HepG2 (cell line): ENCODE data around the gene EIF2AK2. TPM values are rescaled to one million over a fixed set of nuclear protein-coding genes. Genes with fewer than 3 reads are reported as not detected.

Experiments used
- CBX1 ChIP-seq: IDR thresholded peaks from one replicate; pipeline ENCODE4 v1.6.1; 2016; ENCODE audit warnings: antibody characterized with exemption, low read depth
- FIP1L1 ChIP-seq: fragments of 200-400 bp; formaldehyde crosslinking; IDR thresholded peaks from 2 replicates; pipeline ENCODE4 v1.6.1; 2018; ENCODE audit warnings: low read depth, mild to moderate bottlenecking, low read length, moderate library complexity, borderline replicate concordance; ENCODE audit not compliant: insufficient read depth
- HOXA5 ChIP-seq: sonication (generic); formaldehyde crosslinking; IDR thresholded peaks from 2 replicates; pipeline ENCODE4 v1.4.0; 2020; ENCODE audit warnings: missing genetic modification reagents
- ISL2 ChIP-seq: sonication (generic); formaldehyde crosslinking; IDR thresholded peaks from 2 replicates; pipeline ENCODE4 v1.5.0; 2020; ENCODE audit warnings: missing genetic modification reagents
- KLF13 ChIP-seq: sonication (generic); formaldehyde crosslinking; IDR thresholded peaks from 2 replicates; pipeline ENCODE4 v1.4.0; 2020; ENCODE audit warnings: mild to moderate bottlenecking, missing genetic modification reagents
- POGZ ChIP-seq: sonication (generic); formaldehyde crosslinking; IDR thresholded peaks from 2 replicates; pipeline ENCODE4 v1.4.0; 2020; ENCODE audit warnings: mild to moderate bottlenecking, missing genetic modification reagents
- POLR2G ChIP-seq: fragments of 200-400 bp; formaldehyde crosslinking; IDR thresholded peaks from 2 replicates; pipeline ENCODE4 v1.6.1; 2018; ENCODE audit warnings: mild to moderate bottlenecking, low read depth, low read length, moderate library complexity
- SATB2 ChIP-seq: sonication (generic); formaldehyde crosslinking; IDR thresholded peaks from 2 replicates; pipeline ENCODE4 v1.5.0; 2020; ENCODE audit warnings: missing genetic modification reagents
- ZMYM3 ChIP-seq: sonication (generic); formaldehyde crosslinking; IDR thresholded peaks from 2 replicates; pipeline ENCODE4 v1.5.1; 2020; ENCODE audit warnings: mild to moderate bottlenecking, missing genetic modification reagents
- ZNF253 ChIP-seq: sonication (generic); formaldehyde crosslinking; IDR thresholded peaks from 2 replicates; pipeline ENCODE4 v1.8.0; 2022; ENCODE audit warnings: mild to moderate bottlenecking, missing genetic modification reagents, borderline replicate concordance
- ZNF788 ChIP-seq: sonication (generic); formaldehyde crosslinking; IDR thresholded peaks from 2 replicates; pipeline ENCODE4 v1.5.0; 2020; ENCODE audit warnings: mild to moderate bottlenecking, missing genetic modification reagents, borderline replicate concordance
- polyA plus RNA-seq, 8 experiments: library from polyadenylated mRNA; depleted of rRNA in 3 of 8; stranded (reverse) in 7 of 8; unstranded in 1 of 8; fragments of >200 nt; fragmentation: Illumina TruSeq in 4 of 8; extraction: Trizol in 4 of 8; gene quantifications; 2 replicates each; pipeline versions ENCODE4 v1.2.1 to v1.2.3, GENCODE V29; 2011 to 2016; ENCODE audit warnings: low read depth in 4 of 8, missing spikeins in 1 of 8, mixed read lengths in 1 of 8; ENCODE audit not compliant: insufficient read depth in 1 of 8
- total RNA-seq, 5 experiments: library from RNA; depleted of rRNA; stranded (reverse); fragments of >200 nt; fragmentation: Illumina TruSeq; extraction: Trizol; gene quantifications; 2 replicates each; pipeline ENCODE4 v1.2.3, GENCODE V29; 2016; ENCODE audit warnings: low read depth in 1 of 5
- TF ChIP-seq, protein P1 (sequence below): sonication (generic); formaldehyde crosslinking; IDR thresholded peaks from 2 replicates; pipeline ENCODE4 v1.5.1; 2020; ENCODE audit warnings: mild to moderate bottlenecking, missing genetic modification reagents, moderate library complexity
- TF ChIP-seq, protein P2 (sequence below): sonication (generic); formaldehyde crosslinking; conservative IDR thresholded peaks from 2 replicates; pipeline ENCODE4 v1.5.0; 2020; ENCODE audit warnings: missing genetic modification reagents
- TF ChIP-seq, protein P3 (sequence below): sonication (generic); formaldehyde crosslinking; IDR thresholded peaks from 2 replicates; pipeline ENCODE4 v1.4.0; 2020; ENCODE audit warnings: missing genetic modification reagents, low read depth, mild to moderate bottlenecking, borderline replicate concordance
- TF ChIP-seq, protein P4 (sequence below): sonication (generic); formaldehyde crosslinking; IDR thresholded peaks from 2 replicates; pipeline ENCODE4 v1.4.0; 2020; ENCODE audit warnings: missing genetic modification reagents, borderline replicate concordance
- TF ChIP-seq, protein P5 (sequence below): sonication (generic); formaldehyde crosslinking; IDR thresholded peaks from 2 replicates; pipeline ENCODE4 v1.8.0; 2022; ENCODE audit warnings: missing genetic modification reagents, mild to moderate bottlenecking, inconsistent platforms, borderline replicate concordance
- TF ChIP-seq, protein P6 (sequence below): IDR thresholded peaks from 2 replicates; pipeline ENCODE4 v1.6.1; 2016; ENCODE audit warnings: missing genetic modification reagents, missing compliant biosample characterization
- TF ChIP-seq, protein P7 (sequence below): fragments of 450-650 bp; IDR thresholded peaks from 2 replicates; pipeline ENCODE4 v1.6.1; 2017

The EIF2AK2 gene
- total and polyA plus RNA-seq, 2 of the 13 experiments (the other 11 are each of a cell fraction or from before 2014, with no cell fraction given) = 10.2 to 26.1 TPM

DNA sequence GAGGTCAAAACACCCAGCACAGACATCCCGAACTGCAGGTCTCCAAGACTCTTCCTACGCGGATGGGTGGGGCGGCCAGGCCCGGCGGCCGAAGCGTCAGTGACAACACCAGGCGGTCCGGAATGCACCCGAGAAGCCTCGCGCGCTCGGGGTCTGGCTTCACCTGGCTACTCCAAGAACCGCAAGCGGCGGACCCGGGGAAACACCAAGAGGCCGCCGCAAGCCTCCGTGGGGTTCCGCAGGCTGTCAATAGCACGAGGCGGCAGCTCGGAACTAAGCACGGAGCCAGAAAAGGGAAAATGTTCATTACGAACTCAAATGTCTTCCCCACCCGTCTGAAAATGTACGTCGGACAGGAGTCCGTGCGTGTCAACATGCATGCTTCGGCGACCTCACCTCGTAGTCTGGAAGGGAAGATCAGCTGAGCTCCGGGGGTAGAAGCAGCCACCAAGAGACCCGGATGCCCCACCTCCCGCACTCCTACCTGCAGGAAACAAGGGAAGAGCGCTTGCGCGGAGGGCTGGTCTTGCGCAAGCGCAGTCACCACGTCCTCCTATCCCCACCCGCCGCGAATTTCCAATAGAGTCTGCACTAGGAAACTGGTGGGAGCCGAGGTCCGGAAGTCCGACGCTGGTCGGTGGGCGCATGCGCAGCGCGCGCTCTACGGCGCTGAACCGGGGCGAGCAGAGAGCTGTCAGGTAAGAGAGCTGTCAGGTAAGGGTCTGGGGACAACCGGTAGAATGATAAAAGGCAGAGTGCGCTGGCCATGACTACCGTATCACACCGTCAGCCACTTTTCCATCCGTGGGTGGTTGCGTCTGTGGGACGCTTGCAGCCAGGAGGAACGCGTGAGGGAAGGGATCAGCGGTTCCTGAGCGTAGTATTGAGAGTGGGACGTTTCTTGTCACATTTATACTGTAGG lies 72.6 kb downstream of the EIF2AK2 start, which contains the start of the genes GPATCH11 and HEATR5B (continued):
- TF ChIP-seq, protein P1, sequence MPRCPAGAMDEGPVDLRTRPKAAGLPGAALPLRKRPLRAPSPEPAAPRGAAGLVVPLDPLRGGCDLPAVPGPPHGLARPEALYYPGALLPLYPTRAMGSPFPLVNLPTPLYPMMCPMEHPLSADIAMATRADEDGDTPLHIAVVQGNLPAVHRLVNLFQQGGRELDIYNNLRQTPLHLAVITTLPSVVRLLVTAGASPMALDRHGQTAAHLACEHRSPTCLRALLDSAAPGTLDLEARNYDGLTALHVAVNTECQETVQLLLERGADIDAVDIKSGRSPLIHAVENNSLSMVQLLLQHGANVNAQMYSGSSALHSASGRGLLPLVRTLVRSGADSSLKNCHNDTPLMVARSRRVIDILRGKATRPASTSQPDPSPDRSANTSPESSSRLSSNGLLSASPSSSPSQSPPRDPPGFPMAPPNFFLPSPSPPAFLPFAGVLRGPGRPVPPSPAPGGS (CRISPR knock-in tag) = peak; percentile 72
- TF ChIP-seq, protein P2, sequence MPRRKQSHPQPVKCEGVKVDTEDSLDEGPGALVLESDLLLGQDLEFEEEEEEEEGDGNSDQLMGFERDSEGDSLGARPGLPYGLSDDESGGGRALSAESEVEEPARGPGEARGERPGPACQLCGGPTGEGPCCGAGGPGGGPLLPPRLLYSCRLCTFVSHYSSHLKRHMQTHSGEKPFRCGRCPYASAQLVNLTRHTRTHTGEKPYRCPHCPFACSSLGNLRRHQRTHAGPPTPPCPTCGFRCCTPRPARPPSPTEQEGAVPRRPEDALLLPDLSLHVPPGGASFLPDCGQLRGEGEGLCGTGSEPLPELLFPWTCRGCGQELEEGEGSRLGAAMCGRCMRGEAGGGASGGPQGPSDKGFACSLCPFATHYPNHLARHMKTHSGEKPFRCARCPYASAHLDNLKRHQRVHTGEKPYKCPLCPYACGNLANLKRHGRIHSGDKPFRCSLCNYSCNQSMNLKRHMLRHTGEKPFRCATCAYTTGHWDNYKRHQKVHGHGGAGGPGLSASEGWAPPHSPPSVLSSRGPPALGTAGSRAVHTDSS (CRISPR knock-in tag) = 0 out of 2 replicates have a peak, but pooled peaks have one; percentile 71
- TF ChIP-seq POGZ (CRISPR knock-in tag) = peak; percentile 77
- no peak; the same call in 1 of the 2 replicates for TF ChIP-seq SATB2 (CRISPR knock-in tag)
- TF ChIP-seq ISL2 (CRISPR knock-in tag) = peak; percentile 53
- TF ChIP-seq KLF13 (CRISPR knock-in tag) = no peak
- 0 out of 2 replicates have a peak, but pooled peaks have one; percentile 27 for TF ChIP-seq ZMYM3 (CRISPR knock-in tag)
- TF ChIP-seq ZNF253 (CRISPR knock-in tag) = no peak
- TF ChIP-seq, protein P3, sequence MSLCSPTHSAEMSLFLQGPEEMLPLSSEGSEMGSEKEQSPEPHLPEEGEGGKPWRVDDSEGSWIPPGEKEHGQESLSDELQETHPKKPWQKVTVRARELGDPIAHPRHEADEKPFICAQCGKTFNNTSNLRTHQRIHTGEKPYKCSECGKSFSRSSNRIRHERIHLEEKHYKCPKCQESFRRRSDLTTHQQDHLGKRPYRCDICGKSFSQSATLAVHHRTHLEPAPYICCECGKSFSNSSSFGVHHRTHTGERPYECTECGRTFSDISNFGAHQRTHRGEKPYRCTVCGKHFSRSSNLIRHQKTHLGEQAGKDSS (CRISPR knock-in tag) = no peak
- TF ChIP-seq POLR2G = peak; percentile 79
- TF ChIP-seq, protein P4, sequence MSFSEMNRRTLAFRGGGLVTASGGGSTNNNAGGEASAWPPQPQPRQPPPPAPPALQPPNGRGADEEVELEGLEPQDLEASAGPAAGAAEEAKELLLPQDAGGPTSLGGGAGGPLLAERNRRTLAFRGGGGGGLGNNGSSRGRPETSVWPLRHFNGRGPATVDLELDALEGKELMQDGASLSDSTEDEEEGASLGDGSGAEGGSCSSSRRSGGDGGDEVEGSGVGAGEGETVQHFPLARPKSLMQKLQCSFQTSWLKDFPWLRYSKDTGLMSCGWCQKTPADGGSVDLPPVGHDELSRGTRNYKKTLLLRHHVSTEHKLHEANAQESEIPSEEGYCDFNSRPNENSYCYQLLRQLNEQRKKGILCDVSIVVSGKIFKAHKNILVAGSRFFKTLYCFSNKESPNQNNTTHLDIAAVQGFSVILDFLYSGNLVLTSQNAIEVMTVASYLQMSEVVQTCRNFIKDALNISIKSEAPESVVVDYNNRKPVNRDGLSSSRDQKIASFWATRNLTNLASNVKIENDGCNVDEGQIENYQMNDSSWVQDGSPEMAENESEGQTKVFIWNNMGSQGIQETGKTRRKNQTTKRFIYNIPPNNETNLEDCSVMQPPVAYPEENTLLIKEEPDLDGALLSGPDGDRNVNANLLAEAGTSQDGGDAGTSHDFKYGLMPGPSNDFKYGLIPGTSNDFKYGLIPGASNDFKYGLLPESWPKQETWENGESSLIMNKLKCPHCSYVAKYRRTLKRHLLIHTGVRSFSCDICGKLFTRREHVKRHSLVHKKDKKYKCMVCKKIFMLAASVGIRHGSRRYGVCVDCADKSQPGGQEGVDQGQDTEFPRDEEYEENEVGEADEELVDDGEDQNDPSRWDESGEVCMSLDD (CRISPR knock-in tag) = no peak
- no peak for TF ChIP-seq CBX1
- TF ChIP-seq ZNF788 (CRISPR knock-in tag) = peak; percentile 81; the same call in 1 of the 2 replicates
- TF ChIP-seq, protein P5, sequence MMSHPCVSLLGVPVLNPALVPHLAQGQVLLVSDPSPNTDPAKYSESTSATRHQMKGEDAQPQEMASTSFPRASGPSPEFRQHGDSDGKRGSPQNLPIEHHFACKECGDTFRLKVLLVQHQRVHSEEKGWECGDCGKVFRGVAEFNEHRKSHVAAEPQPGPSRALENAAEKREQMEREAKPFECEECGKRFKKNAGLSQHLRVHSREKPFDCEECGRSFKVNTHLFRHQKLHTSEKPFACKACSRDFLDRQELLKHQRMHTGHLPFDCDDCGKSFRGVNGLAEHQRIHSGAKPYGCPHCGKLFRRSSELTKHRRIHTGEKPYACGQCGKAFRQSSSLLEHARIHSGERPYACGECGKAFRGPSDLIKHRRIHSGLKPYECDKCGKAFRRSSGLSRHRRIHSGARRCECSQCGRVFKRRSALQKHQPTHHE = peak; percentile 96
- TF ChIP-seq, protein P6, sequence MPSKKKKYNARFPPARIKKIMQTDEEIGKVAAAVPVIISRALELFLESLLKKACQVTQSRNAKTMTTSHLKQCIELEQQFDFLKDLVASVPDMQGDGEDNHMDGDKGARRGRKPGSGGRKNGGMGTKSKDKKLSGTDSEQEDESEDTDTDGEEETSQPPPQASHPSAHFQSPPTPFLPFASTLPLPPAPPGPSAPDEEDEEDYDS (CRISPR knock-in tag) = peak; percentile 80
- peak; percentile 79; the same call in 1 of the 2 replicates for TF ChIP-seq HOXA5 (CRISPR knock-in tag)
- TF ChIP-seq FIP1L1 = 0 out of 2 replicates have a peak, but pooled peaks have one; percentile 24
- TF ChIP-seq, protein P7, sequence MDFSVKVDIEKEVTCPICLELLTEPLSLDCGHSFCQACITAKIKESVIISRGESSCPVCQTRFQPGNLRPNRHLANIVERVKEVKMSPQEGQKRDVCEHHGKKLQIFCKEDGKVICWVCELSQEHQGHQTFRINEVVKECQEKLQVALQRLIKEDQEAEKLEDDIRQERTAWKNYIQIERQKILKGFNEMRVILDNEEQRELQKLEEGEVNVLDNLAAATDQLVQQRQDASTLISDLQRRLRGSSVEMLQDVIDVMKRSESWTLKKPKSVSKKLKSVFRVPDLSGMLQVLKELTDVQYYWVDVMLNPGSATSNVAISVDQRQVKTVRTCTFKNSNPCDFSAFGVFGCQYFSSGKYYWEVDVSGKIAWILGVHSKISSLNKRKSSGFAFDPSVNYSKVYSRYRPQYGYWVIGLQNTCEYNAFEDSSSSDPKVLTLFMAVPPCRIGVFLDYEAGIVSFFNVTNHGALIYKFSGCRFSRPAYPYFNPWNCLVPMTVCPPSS = no peak
